CD14-positive monocyte (primary cell): ENCODE measurements around the gene SLC38A1. TPM values are rescaled to one million over a fixed set of nuclear protein-coding genes. Genes with fewer than 3 reads are reported as not detected.

Source experiments
- DNase-seq, 3 donors: peaks; one replicate each; pipeline ENCODE4 v3.0.0-alpha.2; 2011 to 2022
- H2AFZ ChIP-seq: 2 replicates; pipeline ENCODE4 v1.6.0; 2012; ENCODE audit warnings: mild to moderate bottlenecking, low read depth, low read length, inconsistent platforms; ENCODE audit not compliant: insufficient read depth, poor library complexity, severe bottlenecking
- H3K27ac ChIP-seq, 2 donors: 1 replicate in 1 of 2; 2 replicates in 1 of 2; pipeline ENCODE4 v1.5.1; 2012 to 2013; ENCODE audit warnings: low read length in 2 of 2, control low read depth in 1 of 2, inconsistent platforms in 1 of 2, low read depth in 1 of 2, mild to moderate bottlenecking in 1 of 2
- H3K27me3 ChIP-seq, 2 donors: one replicate each; pipeline versions ENCODE4 v1.6.0 to v1.6.1; 2011 to 2013; ENCODE audit warnings: low read length in 2 of 2; ENCODE audit not compliant: control insufficient read depth in 2 of 2, insufficient read depth in 2 of 2
- H3K36me3 ChIP-seq, 2 donors: replicated peaks in 1 of 2; 1 replicate in 1 of 2; 2 replicates in 1 of 2; pipeline versions ENCODE4 v1.5.1 to v1.6.1; 2012 to 2013; ENCODE audit warnings: low read length in 2 of 2, control low read depth in 1 of 2, inconsistent platforms in 1 of 2, mild to moderate bottlenecking in 1 of 2; ENCODE audit not compliant: insufficient read depth in 2 of 2, control insufficient read depth in 1 of 2
- H3K4me1 ChIP-seq, 2 donors: 1 replicate in 1 of 2; 2 replicates in 1 of 2; pipeline versions ENCODE4 v1.5.1 to v1.6.1; 2012 to 2013; ENCODE audit warnings: low read length in 2 of 2, control low read depth in 1 of 2, inconsistent platforms in 1 of 2, mild to moderate bottlenecking in 1 of 2, moderate library complexity in 1 of 2; ENCODE audit not compliant: insufficient read depth in 2 of 2, control insufficient read depth in 1 of 2
- H3K4me2 ChIP-seq: replicated peaks from 2 replicates; pipeline ENCODE3; 2012; ENCODE audit warnings: low read length, moderate library complexity, mild to moderate bottlenecking; ENCODE audit not compliant: poor library complexity, severe bottlenecking; ENCODE audit errors: extremely low read depth
- H3K4me3 ChIP-seq, 3 experiments: fragments of 200-600 bp in 1 of 3; sonication (generic) in 1 of 3; replicated peaks in 1 of 3; 1 replicate in 2 of 3; 2 replicates in 1 of 3; pipeline ENCODE4 v1.5.1; 2011 to 2013; ENCODE audit warnings: low read length in 3 of 3, mild to moderate bottlenecking in 3 of 3, control low read depth in 2 of 3, low read depth in 2 of 3, inconsistent platforms in 1 of 3, moderate library complexity in 1 of 3
- H3K79me2 ChIP-seq: 2 replicates; pipeline ENCODE4 v1.6.0; 2012; ENCODE audit warnings: mild to moderate bottlenecking, control low read depth, inconsistent platforms, low read length, moderate library complexity; ENCODE audit not compliant: insufficient read depth
- H3K9ac ChIP-seq: 2 replicates; pipeline ENCODE4 v1.6.0; 2017; ENCODE audit warnings: low read length, mild to moderate bottlenecking; ENCODE audit not compliant: insufficient read depth, poor library complexity, severe bottlenecking
- H3K9me3 ChIP-seq, 2 donors: replicated peaks in 1 of 2; 1 replicate in 1 of 2; 2 replicates in 1 of 2; pipeline versions ENCODE4 v1.5.1 to v1.6.1; 2012 to 2013; ENCODE audit warnings: low read length in 2 of 2, control low read depth in 1 of 2; ENCODE audit not compliant: control insufficient read depth in 1 of 2, insufficient read depth in 1 of 2
- H4K20me1 ChIP-seq: 2 replicates; pipeline ENCODE4 v1.6.0; 2012; ENCODE audit warnings: mild to moderate bottlenecking, low read length, control low read depth, moderate library complexity; ENCODE audit not compliant: insufficient read depth
- H3K27ac Mint-ChIP-seq, 7 donors: one replicate each; pipeline ENCODE4 v1.8.0; 2020; ENCODE audit warnings: mild to moderate bottlenecking in 7 of 7, mixed read lengths in 7 of 7, moderate library complexity in 6 of 7, inconsistent platforms in 2 of 7
- H3K27me3 Mint-ChIP-seq, 3 donors: one replicate each; pipeline ENCODE4 v1.8.0; 2021 to 2022; ENCODE audit warnings: low read depth in 3 of 3, mild to moderate bottlenecking in 3 of 3, mixed read lengths in 3 of 3, moderate library complexity in 3 of 3, inconsistent platforms in 1 of 3
- H3K36me3 Mint-ChIP-seq, 2 donors: one replicate each; pipeline ENCODE4 v1.8.0; 2020; ENCODE audit warnings: mixed read lengths in 2 of 2, inconsistent platforms in 1 of 2, mild to moderate bottlenecking in 1 of 2
- H3K4me1 Mint-ChIP-seq: one replicate; pipeline ENCODE4 v1.8.0; 2020; ENCODE audit warnings: mild to moderate bottlenecking, mixed read lengths
- H3K4me3 Mint-ChIP-seq, 2 donors: one replicate each; pipeline ENCODE4 v1.8.0; 2020; ENCODE audit warnings: mild to moderate bottlenecking in 2 of 2, mixed read lengths in 2 of 2, moderate library complexity in 1 of 2
- H3K9me3 Mint-ChIP-seq, 7 donors: one replicate each; pipeline ENCODE4 v1.8.0; 2020 to 2022; ENCODE audit warnings: mixed read lengths in 7 of 7, mild to moderate bottlenecking in 6 of 7, moderate library complexity in 6 of 7, inconsistent platforms in 2 of 7
- CTCF ChIP-seq: fragments of 200-600 bp; IDR thresholded peaks from one replicate; pipeline ENCODE4 v1.8.0; 2022; ENCODE audit warnings: antibody characterized with exemption, mild to moderate bottlenecking
- WGBS: methylation state at CpG from one replicate; pipeline ENCODE4 v1.1.5; 2013; ENCODE audit warnings: missing lambda C conversion rate; ENCODE audit not compliant: insufficient coverage; 5-methylcytosine and 5-hydroxymethylcytosine counted together
- intact Hi-C, 2 donors: fragments of 100-400 bp; cut with micrococcal nuclease; formaldehyde crosslinking; loops; one replicate each; pipeline versions ENCODE4 v1.15.0 to v1.15.1; 2023
- polyA plus RNA-seq, 3 donors: library from polyadenylated mRNA; depleted of rRNA in 1 of 3; unstranded in 2 of 3; stranded (reverse) in 1 of 3; fragments of 300-500 nt in 2 of 3; fragments of >200 nt in 1 of 3; fragmentation: Illumina TruSeq in 2 of 3; gene quantifications; 1 replicate in 2 of 3; 2 replicates in 1 of 3; pipeline ENCODE4 v1.2.3, GENCODE V29; 2012 to 2021

Gene SLC38A1
- polyA plus RNA-seq, 3 donors, result 0.92 to 1.9 (median 1.6) TPM

- Histone ChIP-seq H3K4me2 (no peak overlapping the region), H3K27ac (no peak overlapping the region), H2AFZ (no peak overlapping the region), H4K20me1 (no peaks in the 10 kb centered on the region), H3K9ac (no peak overlapping the region), H3K4me1 (peaks cover 4% of the 10 kb centered on the region in 2 donors), H3K27me3 (peaks cover 2 to 12% of the 10 kb centered on the region in 2 donors), H3K79me2 (no peaks in the 10 kb centered on the region), H3K36me3 (no peaks in the 10 kb centered on the region), H3K4me3 (no peak overlapping the region), H3K9me3 (no peaks in the 10 kb centered on the region)
- H3K36me3 Mint-ChIP-seq, result no peaks in the 10 kb centered on the region
- H3K9me3 Mint-ChIP-seq, result no peaks in the 10 kb centered on the region
- WGBS, result no CpG with 5 or more reads among the region's 2 CpGs
- no peaks in the 10 kb centered on the region for H3K27me3 Mint-ChIP-seq
- TF ChIP-seq CTCF, result no peak
- intact Hi-C loops, result no loop called here
- no peak overlapping the region for H3K27ac Mint-ChIP-seq
- no peak for DNase-seq
- H3K4me3 Mint-ChIP-seq, result no peak overlapping the region
- no peaks in the 10 kb centered on the region for H3K4me1 Mint-ChIP-seq
Observed at GRCh38 chr12:46261646-46262045, 7.2 kb downstream of the SLC38A1 start.

GRCh38 chr12:46260913-46261476 is 7.8 kb downstream of the SLC38A1 start:
- Histone ChIP-seq H3K4me2 (no peak overlapping the region), H3K27ac (no peak overlapping the region), H3K4me3 (no peak overlapping the region), H3K9me3 (no peaks in the 10 kb centered on the region), H3K36me3 (no peaks in the 10 kb centered on the region), H3K4me1 (no peaks in the 10 kb centered on the region), H3K79me2 (no peaks in the 10 kb centered on the region), H3K27me3 (peaks cover 0 to 5% of the 10 kb centered on the region in 2 donors), H4K20me1 (no peaks in the 10 kb centered on the region), H3K9ac (no peak overlapping the region), H2AFZ (no peak overlapping the region)
- intact Hi-C loops, result no loop called here
- no peak for DNase-seq
- H3K27ac Mint-ChIP-seq, result no peak overlapping the region
- H3K27me3 Mint-ChIP-seq, result no peaks in the 10 kb centered on the region
- no peaks in the 10 kb centered on the region for H3K9me3 Mint-ChIP-seq
- no peak overlapping the region for H3K4me3 Mint-ChIP-seq
- WGBS, result no CpG with 5 or more reads among the region's 2 CpGs
- TF ChIP-seq CTCF, result no peak
- no peaks in the 10 kb centered on the region for H3K4me1 Mint-ChIP-seq
- no peaks in the 10 kb centered on the region for H3K36me3 Mint-ChIP-seq
